T1000 (cell line): ENCODE measurements around the gene APOLD1.
A peak's percentile ranks its signal among the peaks of the same experiment; 100 is the strongest.
"Not testable (repeated sequence)": the region's sequence is repeated elsewhere in the genome, so short reads cannot be mapped to it uniquely, and the experiment has no call there.

Experiments used
- DNase-seq: peaks from one replicate; lab custom pipeline; 2025; ENCODE audit warnings: mixed read lengths; lab: John Stamatoyannopoulos, UW

The APOLD1 gene

GRCh38 chr12:12807970-12808702 lies 22.7 kb downstream of the APOLD1 start:
- no peak for DNase-seq

- DNase-seq = no peak
Measured at GRCh38 chr12:12810553-12811021, 25.1 kb downstream of the APOLD1 start.

GRCh38 chr12:12811343-12811742 lies 25.9 kb downstream of the APOLD1 start:
- DNase-seq = no peak

- no peak for DNase-seq
Measured at GRCh38 chr12:12812174-12812573, 26.7 kb downstream of the APOLD1 start.

GRCh38 chr12:12812618-12813119 lies 27.2 kb downstream of the APOLD1 start:
- no peak for DNase-seq

GRCh38 chr12:12813120-12814101 lies 28.0 kb downstream of the APOLD1 start, which contains the start of gene DDX47:
TSS of gene DDX47 (plus strand) at chr12:12813346. CDS start at chr12:12813368, 22 bp downstream.
- peak; percentile 89 for DNase-seq

- DNase-seq = no peak
Measured at GRCh38 chr12:12817616-12818015, 32.2 kb downstream of the APOLD1 start.

- DNase-seq = no peak
Measured at GRCh38 chr12:12818701-12819100, 33.2 kb downstream of the APOLD1 start.

GRCh38 chr12:12819221-12819620 lies 33.8 kb downstream of the APOLD1 start:
- DNase-seq = no peak

- DNase-seq = peak; percentile 59
Measured at GRCh38 chr12:12819752-12820311, 34.4 kb downstream of the APOLD1 start.

GRCh38 chr12:12820376-12820775 lies 34.9 kb downstream of the APOLD1 start:
- DNase-seq = not testable (repeated sequence)

GRCh38 chr12:12821975-12822374 lies 36.5 kb downstream of the APOLD1 start:
- DNase-seq = no peak

GRCh38 chr12:12822886-12823285 lies 37.4 kb downstream of the APOLD1 start:
- no peak for DNase-seq

GRCh38 chr12:12823300-12823699 lies 37.8 kb downstream of the APOLD1 start:
- no peak for DNase-seq

- no peak for DNase-seq
Measured at GRCh38 chr12:12823811-12824210, 38.4 kb downstream of the APOLD1 start.

GRCh38 chr12:12835378-12836146 lies 50.1 kb downstream of the APOLD1 start:
- DNase-seq = peak; percentile 11

- no peak for DNase-seq
Measured at GRCh38 chr12:12836571-12836970, 51.1 kb downstream of the APOLD1 start.

- DNase-seq = peak; percentile 39
Measured at GRCh38 chr12:12837025-12837812, 51.8 kb downstream of the APOLD1 start.

GRCh38 chr12:12837813-12838153 lies 52.3 kb downstream of the APOLD1 start:
- no peak for DNase-seq

GRCh38 chr12:12839003-12839395 lies 53.5 kb downstream of the APOLD1 start:
- no peak for DNase-seq

GRCh38 chr12:12839439-12839838 lies 54.0 kb downstream of the APOLD1 start:
- not testable (repeated sequence) for DNase-seq
